GM12892 (cell line): Measurements from ENCODE around the gene ABCG8.

Experiments
- DNase-seq: peaks from one replicate; pipeline ENCODE4 v3.0.0; 2011; ENCODE audit not compliant: insufficient read length
- FAIRE-seq: peaks from 2 replicates; lab custom pipeline; 2011; peaks lifted over from hg19 to GRCh38; lab: Jason Lieb, UNC
- POLR2A ChIP-seq: IDR thresholded peaks from 2 replicates; pipeline ENCODE4 v1.6.1; 2011; ENCODE audit warnings: low read depth, low read length, control low read depth
- POLR2AphosphoS5 ChIP-seq: IDR thresholded peaks from 2 replicates; pipeline ENCODE4 v1.6.1; 2011; ENCODE audit warnings: low read depth, low read length, control low read depth
- TAF1 ChIP-seq: IDR thresholded peaks from 2 replicates; pipeline ENCODE4 v1.6.1; 2011; ENCODE audit warnings: low read depth, mild to moderate bottlenecking, control low read depth, low read length, borderline replicate concordance

The ABCG8 gene

GRCh38 chr2:43826305-43827250 is 12.2 kb upstream of the ABCG8 start:
- no peak for TF ChIP-seq POLR2A
- TF ChIP-seq TAF1: no peak
- DNase-seq (no peak), FAIRE-seq (no peak)

- FAIRE-seq: no peak
- DNase-seq: no peak
- TF ChIP-seq POLR2A (no peak), TAF1 (no peak), POLR2AphosphoS5 (no peak)
Observed at GRCh38 chr2:43831543-43832294, 7.1 kb upstream of the ABCG8 start.

- no peak for DNase-seq
- no peak for FAIRE-seq
- TF ChIP-seq POLR2A (no peak), POLR2AphosphoS5 (no peak), TAF1 (no peak)
Observed at GRCh38 chr2:43832457-43832856, 6.3 kb upstream of the ABCG8 start.

- DNase-seq (no peak), FAIRE-seq (no peak)
- TF ChIP-seq POLR2AphosphoS5 (no peak), POLR2A (no peak), TAF1 (no peak)
Observed at GRCh38 chr2:43837033-43837432, 1.7 kb upstream of the ABCG8 start.

GRCh38 chr2:43837831-43838559 is 776 bp upstream of the ABCG8 start:
- no peak for TF ChIP-seq POLR2AphosphoS5
- no peak for TF ChIP-seq POLR2A
- no peak for TF ChIP-seq TAF1
- no peak for DNase-seq
- FAIRE-seq: no peak

GRCh38 chr2:43839776-43840564 is 1.2 kb downstream of the ABCG8 start:
- TF ChIP-seq TAF1: no peak
- no peak for TF ChIP-seq POLR2AphosphoS5
- no peak for TF ChIP-seq POLR2A
- DNase-seq (no peak), FAIRE-seq (no peak)

GRCh38 chr2:43840965-43841364 is 2.2 kb downstream of the ABCG8 start:
- TF ChIP-seq POLR2AphosphoS5: no peak
- TF ChIP-seq TAF1: no peak
- TF ChIP-seq POLR2A: no peak
- DNase-seq (no peak), FAIRE-seq (no peak)

GRCh38 chr2:43841949-43842865 is 3.4 kb downstream of the ABCG8 start:
- TF ChIP-seq POLR2AphosphoS5: no peak
- DNase-seq (no peak), FAIRE-seq (no peak)

- no peak for FAIRE-seq
- no peak for DNase-seq
- TF ChIP-seq TAF1 (no peak), POLR2AphosphoS5 (no peak), POLR2A (no peak)
Observed at GRCh38 chr2:43842866-43843226, 4.1 kb downstream of the ABCG8 start.

GRCh38 chr2:43845181-43845580 is 6.4 kb downstream of the ABCG8 start:
- DNase-seq (no peak), FAIRE-seq (no peak)
- TF ChIP-seq POLR2A: no peak
- no peak for TF ChIP-seq POLR2AphosphoS5
- no peak for TF ChIP-seq TAF1
